Measurements from ENCODE around the gene DHDH.

DNA sequence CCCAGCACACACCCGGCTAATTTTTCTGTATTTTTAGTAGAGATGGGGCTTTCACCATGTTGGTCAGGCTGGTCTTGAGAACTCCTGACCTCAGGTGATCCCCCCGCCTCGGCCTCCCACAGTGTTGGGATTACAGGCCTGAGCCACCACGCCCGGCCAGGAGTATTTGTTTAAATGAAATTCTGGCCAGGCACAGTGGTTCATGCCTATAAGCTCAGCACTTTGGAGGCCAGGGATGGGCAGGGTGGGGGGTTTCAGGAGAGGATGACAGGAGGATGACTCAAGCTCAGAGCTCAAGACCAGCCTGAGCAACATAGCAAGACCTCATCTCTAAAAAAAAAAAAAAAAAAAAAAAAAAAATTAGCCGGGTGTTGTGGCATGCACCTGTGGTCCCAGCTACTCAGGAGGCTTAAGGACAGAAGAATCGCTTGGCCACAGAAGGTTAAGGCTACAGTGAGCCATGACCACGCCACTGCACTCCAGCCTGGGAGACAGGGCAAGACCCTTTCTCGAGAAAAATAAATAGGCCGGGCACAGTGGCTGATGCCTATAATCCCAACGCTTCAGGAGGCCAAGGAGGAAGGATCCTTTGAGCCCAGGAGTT is 8.2 kb upstream of the DHDH start:
- TF ChIP-seq ZNF274 (IDR thresholded peaks at IDR 0.05; ENCODE audit: low read depth, low read length) (no peak), YY1 (IDR thresholded peaks at IDR 0.05; ENCODE audit: insufficient read depth, insufficient read length) (no peak)
